Caco-2 (cell line): ENCODE data around the gene DLX4. TPM values are rescaled to one million over a fixed set of nuclear protein-coding genes. Genes with fewer than 3 reads are reported as not detected.

ENCODE experiments used
- BruUV-seq: library from RNA; stranded (reverse); fragments of 400-500 nt; replicated peaks from 2 replicates; lab custom pipeline; 2021; lab: Mats Ljungman, UMichigan
- CTCF ChIA-PET: fragments of 300-600 bp; sonication (Branson Sonifier 250); formaldehyde crosslinking; loops from one replicate; lab custom pipeline; 2022; ENCODE audit warnings: antibody characterized with exemption; lab: Charles Lee
- POLR2A ChIA-PET: fragments of 300-600 bp; sonication (Branson Sonifier 250); formaldehyde crosslinking; loops from one replicate; lab custom pipeline; 2022; ENCODE audit warnings: antibody characterized with exemption; lab: Charles Lee
- DNase-seq, 2 experiments: peaks; one replicate each; pipeline versions ENCODE4 v3.0.0 to v3.0.0-alpha.2; 2020 to 2022
- H3K27me3 ChIP-seq: replicated peaks from 2 replicates; pipeline ENCODE4 v1.6.0; 2011; ENCODE audit warnings: low read length; ENCODE audit not compliant: control insufficient read depth, insufficient read depth
- H3K36me3 ChIP-seq: 2 replicates; pipeline ENCODE4 v1.5.1; 2011; ENCODE audit warnings: low read length; ENCODE audit not compliant: control insufficient read depth, insufficient read depth
- H3K4me1 ChIP-seq: fragments of 250-450 bp; sonication (Bioruptor Pico); 2 replicates; pipeline ENCODE4 v1.5.1; 2020; ENCODE audit warnings: mild to moderate bottlenecking
- H3K4me3 ChIP-seq: 2 replicates; pipeline ENCODE4 v1.5.1; 2011; ENCODE audit warnings: low read depth, mild to moderate bottlenecking, control low read depth, low read length
- H3K9me3 ChIP-seq: fragments of 250-450 bp; sonication (Bioruptor Pico); 2 replicates; pipeline ENCODE4 v1.5.1; 2020; ENCODE audit warnings: mild to moderate bottlenecking, moderate library complexity
- H3K27ac Mint-ChIP-seq: one replicate; pipeline ENCODE4 v1.8.0; 2022; ENCODE audit warnings: mixed read lengths; ENCODE audit not compliant: unreplicated experiment
- H3K27me3 Mint-ChIP-seq: one replicate; pipeline ENCODE4 v1.8.0; 2022; ENCODE audit warnings: mixed read lengths; ENCODE audit not compliant: insufficient read depth, unreplicated experiment
- H3K36me3 Mint-ChIP-seq: one replicate; pipeline ENCODE4 v1.8.0; 2022; ENCODE audit warnings: mild to moderate bottlenecking, mixed read lengths; ENCODE audit not compliant: insufficient read depth, unreplicated experiment
- H3K4me1 Mint-ChIP-seq: one replicate; pipeline ENCODE4 v1.8.0; 2022; ENCODE audit warnings: low read depth, mixed read lengths; ENCODE audit not compliant: unreplicated experiment
- H3K4me3 Mint-ChIP-seq: one replicate; pipeline ENCODE4 v1.8.0; 2022; ENCODE audit warnings: mild to moderate bottlenecking, moderate library complexity, mixed read lengths; ENCODE audit not compliant: unreplicated experiment
- H3K9me3 Mint-ChIP-seq: one replicate; pipeline ENCODE4 v1.8.0; 2022; ENCODE audit warnings: mixed read lengths; ENCODE audit not compliant: unreplicated experiment
- intact Hi-C: fragments of 100-400 bp; cut with micrococcal nuclease; formaldehyde crosslinking; loops from one replicate; pipeline ENCODE4 v1.10.0; 2022; ENCODE audit not compliant: unreplicated experiment
- total RNA-seq: library from RNA; stranded (reverse); gene quantifications from 2 replicates; pipeline ENCODE4 v1.2.3, GENCODE V29; 2022
- TF ChIP-seq, protein P1 (sequence below), 2 experiments: fragments of 200-600 bp in 1 of 2; IDR thresholded peaks; 1 replicate in 1 of 2; 2 replicates in 1 of 2; pipeline versions ENCODE4 v1.5.1 to v1.8.0; 2011 to 2022; ENCODE audit warnings: antibody characterized with exemption in 1 of 2, control low read depth in 1 of 2, inconsistent platforms in 1 of 2, low read depth in 1 of 2, low read length in 1 of 2, mild to moderate bottlenecking in 1 of 2, moderate library complexity in 1 of 2; ENCODE audit not compliant: insufficient read depth in 1 of 2, severe bottlenecking in 1 of 2, unreplicated experiment in 1 of 2

The DLX4 gene
- total RNA-seq, 1 experiment from 2014 or later: 27.0 TPM

DNA sequence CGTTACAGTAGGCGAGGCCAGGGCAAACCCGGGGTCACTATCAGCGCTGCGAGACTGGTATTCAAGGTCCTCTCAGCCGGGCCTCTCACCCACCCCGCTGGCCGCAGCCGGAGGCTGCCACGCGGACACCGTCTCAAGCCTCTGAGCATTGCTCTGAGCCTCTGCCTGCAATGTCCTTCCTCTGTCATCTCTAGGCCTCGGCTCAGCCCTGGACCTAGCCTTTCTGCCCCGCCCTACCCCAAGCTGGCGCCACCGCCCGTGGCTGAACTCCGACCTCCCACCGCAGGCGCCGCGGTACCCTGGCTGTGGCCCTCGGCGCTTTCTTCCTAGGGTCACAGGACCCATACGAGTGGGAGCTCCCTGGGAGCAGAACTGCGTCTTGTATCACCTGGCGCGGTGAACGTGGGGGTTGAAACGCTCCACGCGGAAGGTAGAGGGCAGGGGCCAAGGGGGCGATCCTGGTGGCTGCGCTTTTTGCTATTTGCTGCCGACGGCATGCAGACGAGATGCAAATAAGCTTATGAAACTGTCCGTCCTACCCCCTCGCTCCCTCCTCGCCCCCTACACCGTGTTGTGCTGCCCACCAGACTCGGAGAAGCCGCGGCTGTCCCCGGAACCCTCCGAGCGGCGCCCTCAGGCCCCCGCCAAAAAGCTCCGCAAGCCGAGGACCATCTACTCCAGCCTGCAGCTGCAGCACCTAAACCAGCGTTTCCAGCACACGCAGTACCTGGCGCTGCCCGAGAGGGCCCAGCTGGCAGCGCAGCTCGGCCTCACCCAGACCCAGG lies 3.7 kb downstream of the DLX4 start:
- Mint-ChIP-seq H3K27ac (no peak overlapping the region), H3K4me3 (no peak overlapping the region), H3K9me3 (no peaks in the 10 kb centered on the region), H3K36me3 (peaks cover 6% of the 10 kb centered on the region), H3K4me1 (peaks cover 22% of the 10 kb centered on the region), H3K27me3 (peaks cover under 1% of the 10 kb centered on the region)
- Histone ChIP-seq H3K4me1 (peaks cover 31% of the 10 kb centered on the region), H3K36me3 (no peaks in the 10 kb centered on the region), H3K27me3 (no peaks in the 10 kb centered on the region), H3K9me3 (no peaks in the 10 kb centered on the region), H3K4me3 (no peak overlapping the region)
- TF ChIP-seq, protein P1, sequence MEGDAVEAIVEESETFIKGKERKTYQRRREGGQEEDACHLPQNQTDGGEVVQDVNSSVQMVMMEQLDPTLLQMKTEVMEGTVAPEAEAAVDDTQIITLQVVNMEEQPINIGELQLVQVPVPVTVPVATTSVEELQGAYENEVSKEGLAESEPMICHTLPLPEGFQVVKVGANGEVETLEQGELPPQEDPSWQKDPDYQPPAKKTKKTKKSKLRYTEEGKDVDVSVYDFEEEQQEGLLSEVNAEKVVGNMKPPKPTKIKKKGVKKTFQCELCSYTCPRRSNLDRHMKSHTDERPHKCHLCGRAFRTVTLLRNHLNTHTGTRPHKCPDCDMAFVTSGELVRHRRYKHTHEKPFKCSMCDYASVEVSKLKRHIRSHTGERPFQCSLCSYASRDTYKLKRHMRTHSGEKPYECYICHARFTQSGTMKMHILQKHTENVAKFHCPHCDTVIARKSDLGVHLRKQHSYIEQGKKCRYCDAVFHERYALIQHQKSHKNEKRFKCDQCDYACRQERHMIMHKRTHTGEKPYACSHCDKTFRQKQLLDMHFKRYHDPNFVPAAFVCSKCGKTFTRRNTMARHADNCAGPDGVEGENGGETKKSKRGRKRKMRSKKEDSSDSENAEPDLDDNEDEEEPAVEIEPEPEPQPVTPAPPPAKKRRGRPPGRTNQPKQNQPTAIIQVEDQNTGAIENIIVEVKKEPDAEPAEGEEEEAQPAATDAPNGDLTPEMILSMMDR (IDR thresholded peaks at IDR 0.05; ENCODE audit: insufficient read depth in 1 of 2, low read depth in 1 of 2, low read length in 1 of 2, severe bottlenecking in 1 of 2, unreplicated experiment in 1 of 2): no peak
- no TSS peak for BruUV-seq
- intact Hi-C loops: no loop called here
- ChIA-PET POLR2A (no interaction called here), CTCF (no interaction called here)
- DNase-seq: no peak

DNA sequence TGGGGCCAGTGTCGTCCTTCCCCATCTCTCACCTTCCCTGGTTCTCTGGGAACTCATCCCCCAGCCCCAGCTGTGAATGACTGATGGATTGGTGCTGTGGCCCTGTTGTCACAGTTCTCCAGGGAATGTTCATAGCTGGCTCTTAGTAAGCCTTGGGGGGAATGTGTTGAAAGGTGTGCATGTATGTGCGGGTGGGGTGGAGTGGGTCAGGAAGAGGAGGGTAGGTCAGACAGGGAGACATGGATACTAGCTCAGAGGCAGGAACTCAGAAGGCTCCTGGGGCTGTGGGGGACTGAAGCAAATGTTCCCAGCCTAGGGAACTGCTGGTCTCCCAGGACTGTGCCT lies 4.3 kb downstream of the DLX4 start:
- ChIA-PET CTCF (interaction anchor here (0.8 kb wide), 1 partner anchor 34 kb away, joined by 3 read pairs; no protein-coding TSS in a partner anchor), POLR2A (no interaction called here)

GRCh38 chr17:49975531-49975930 lies 6.5 kb downstream of the DLX4 start:
- intact Hi-C loops: no loop called here
- no peak overlapping the region for H3K4me3 ChIP-seq
- POLR2A ChIA-PET: no interaction called here
- no peaks in the 10 kb centered on the region for H3K27me3 ChIP-seq
- peaks cover 21% of the 10 kb centered on the region for H3K4me1 Mint-ChIP-seq
- H3K36me3 Mint-ChIP-seq: no peaks in the 10 kb centered on the region
- BruUV-seq: no TSS peak
- no peaks in the 10 kb centered on the region for H3K9me3 Mint-ChIP-seq
- no peak overlapping the region for H3K27ac Mint-ChIP-seq
- DNase-seq: peak; percentile 53 to 69
- no peaks in the 10 kb centered on the region for H3K36me3 ChIP-seq
- peaks cover 33% of the 10 kb centered on the region for H3K4me1 ChIP-seq
- no peaks in the 10 kb centered on the region for H3K27me3 Mint-ChIP-seq
- CTCF ChIA-PET: interaction anchor here (0.5 to 3.0 kb wide), 4 partner anchors 12 to 322 kb away, joined by 3 to 10 read pairs (median 4); no protein-coding TSS in a partner anchor
- H3K4me3 Mint-ChIP-seq: no peak overlapping the region
- no peaks in the 10 kb centered on the region for H3K9me3 ChIP-seq
- TF ChIP-seq, protein P1 (IDR thresholded peaks at IDR 0.05; ENCODE audit: insufficient read depth in 1 of 2, low read depth in 1 of 2, low read length in 1 of 2, severe bottlenecking in 1 of 2, unreplicated experiment in 1 of 2): no peak

More for the DNA sequence above, 4.3 kb downstream of the DLX4 start:
- Histone ChIP-seq H3K27me3 (no peaks in the 10 kb centered on the region), H3K4me1 (peaks cover 31% of the 10 kb centered on the region), H3K4me3 (no peak overlapping the region), H3K36me3 (no peaks in the 10 kb centered on the region), H3K9me3 (no peaks in the 10 kb centered on the region)
- no TSS peak for BruUV-seq
- Mint-ChIP-seq H3K27ac (no peak overlapping the region), H3K27me3 (no peaks in the 10 kb centered on the region), H3K9me3 (no peaks in the 10 kb centered on the region), H3K4me3 (no peak overlapping the region), H3K4me1 (peaks cover 19% of the 10 kb centered on the region), H3K36me3 (peaks cover 6% of the 10 kb centered on the region)
- no peak for DNase-seq
- intact Hi-C loops: no loop called here
- TF ChIP-seq, protein P1 (IDR thresholded peaks at IDR 0.05; ENCODE audit: insufficient read depth in 1 of 2, low read depth in 1 of 2, low read length in 1 of 2, severe bottlenecking in 1 of 2, unreplicated experiment in 1 of 2): no peak
